T-cell (primary cell): Measurements from ENCODE around the gene MICOS13. TPM values are rescaled to one million over a fixed set of nuclear protein-coding genes. Genes with fewer than 3 reads are reported as not detected.

Experiments used
- ATAC-seq, 4 experiments: fragments of 200-7000 bp in 3 of 4; fragments of 150-1000 bp in 1 of 4; cut with Tn5 transposase; replicated peaks in 1 of 4; 1 replicate in 3 of 4; 2 replicates in 1 of 4; pipeline ENCODE4 v1.10.0; 2021; ENCODE audit warnings: moderate library complexity in 3 of 4, mild to moderate bottlenecking in 2 of 4, moderate number of reproducible peaks in 1 of 4
- CTCF ChIA-PET, 2 donors: fragments of 300-600 bp; sonication (Branson Sonifier 250); formaldehyde crosslinking; loops; one replicate each; lab custom pipeline; 2022; ENCODE audit warnings: antibody characterized with exemption in 2 of 2; lab: Charles Lee
- POLR2A ChIA-PET, 2 donors: fragments of 300-600 bp; sonication (Branson Sonifier 250); formaldehyde crosslinking; loops; one replicate each; lab custom pipeline; 2022; ENCODE audit warnings: antibody characterized with exemption in 2 of 2; lab: Charles Lee
- DNase-seq, 35 experiments: peaks; one replicate each; pipeline versions ENCODE4 v3.0.0 to v3.0.0-alpha.2; 2013 to 2023
- H3K27ac ChIP-seq: one replicate; pipeline ENCODE4 v1.5.1; 2013; ENCODE audit warnings: low read length
- H3K27me3 ChIP-seq, 2 experiments: replicated peaks in 1 of 2; 1 replicate in 1 of 2; 2 replicates in 1 of 2; pipeline versions ENCODE4 v1.6.1 to v1.7.0; 2013; ENCODE audit warnings: low read length in 1 of 2, mixed read lengths in 1 of 2; ENCODE audit not compliant: control insufficient read depth in 2 of 2, insufficient read depth in 2 of 2; ENCODE audit errors: extremely low read depth in 1 of 2
- H3K36me3 ChIP-seq, 2 donors: 1 replicate in 1 of 2; 2 replicates in 1 of 2; pipeline versions ENCODE4 v1.6.1 to v1.7.0; 2013; ENCODE audit warnings: low read length in 1 of 2; ENCODE audit not compliant: control insufficient read depth in 2 of 2, insufficient read depth in 1 of 2; ENCODE audit errors: extremely low read depth in 1 of 2
- H3K4me1 ChIP-seq, 2 experiments: 1 replicate in 1 of 2; 2 replicates in 1 of 2; pipeline versions ENCODE4 v1.6.1 to v1.7.0; 2013; ENCODE audit warnings: low read length in 2 of 2, mixed read lengths in 1 of 2; ENCODE audit not compliant: insufficient read depth in 2 of 2, control insufficient read depth in 1 of 2; ENCODE audit errors: extremely low read depth in 1 of 2
- H3K4me3 ChIP-seq, 2 donors: 1 replicate in 1 of 2; 2 replicates in 1 of 2; pipeline versions ENCODE4 v1.5.1 to v1.7.0; 2013; ENCODE audit warnings: mild to moderate bottlenecking in 2 of 2, low read length in 1 of 2, moderate library complexity in 1 of 2; ENCODE audit not compliant: control insufficient read depth in 1 of 2; ENCODE audit errors: extremely low read depth in 1 of 2
- H3K9me3 ChIP-seq: 2 replicates; pipeline ENCODE4 v1.7.0; 2013
- H3K27ac Mint-ChIP-seq, 2 donors: one replicate each; pipeline ENCODE4 v1.8.0; 2020 to 2021; ENCODE audit warnings: mild to moderate bottlenecking in 2 of 2, mixed read lengths in 2 of 2
- H3K27me3 Mint-ChIP-seq, 2 donors: one replicate each; pipeline ENCODE4 v1.8.0; 2021 to 2022; ENCODE audit warnings: mixed read lengths in 2 of 2
- H3K36me3 Mint-ChIP-seq: one replicate; pipeline ENCODE4 v1.8.0; 2021; ENCODE audit warnings: mixed read lengths
- H3K4me1 Mint-ChIP-seq, 3 donors: one replicate each; pipeline ENCODE4 v1.8.0; 2020 to 2022; ENCODE audit warnings: mixed read lengths in 3 of 3, mild to moderate bottlenecking in 1 of 3
- H3K4me3 Mint-ChIP-seq, 3 donors: one replicate each; pipeline ENCODE4 v1.8.0; 2020 to 2022; ENCODE audit warnings: mild to moderate bottlenecking in 3 of 3, mixed read lengths in 3 of 3, moderate library complexity in 3 of 3
- H3K9me3 Mint-ChIP-seq, 3 donors: one replicate each; pipeline ENCODE4 v1.8.0; 2020 to 2022; ENCODE audit warnings: mixed read lengths in 3 of 3
- WGBS: methylation state at CpG from one replicate; pipeline ENCODE4 v1.1.5; 2013; ENCODE audit warnings: missing lambda C conversion rate; ENCODE audit not compliant: insufficient coverage; 5-methylcytosine and 5-hydroxymethylcytosine counted together
- total RNA-seq, 35 experiments: library from RNA in 6 of 35; stranded (reverse) in 6 of 35; fragments of 120-200 nt in 1 of 35; gene quantifications; one replicate each; pipeline versions ENCODE4 v1.2.1 to v1.2.4 and lab custom pipeline; 2013 to 2026

MICOS13 gene
- total RNA-seq, 5 donors from 2014 or later (not counting 1 experiment from before 2014, with no cell fraction given): 29.3 to 64.5 (median 57.0) TPM

DNA sequence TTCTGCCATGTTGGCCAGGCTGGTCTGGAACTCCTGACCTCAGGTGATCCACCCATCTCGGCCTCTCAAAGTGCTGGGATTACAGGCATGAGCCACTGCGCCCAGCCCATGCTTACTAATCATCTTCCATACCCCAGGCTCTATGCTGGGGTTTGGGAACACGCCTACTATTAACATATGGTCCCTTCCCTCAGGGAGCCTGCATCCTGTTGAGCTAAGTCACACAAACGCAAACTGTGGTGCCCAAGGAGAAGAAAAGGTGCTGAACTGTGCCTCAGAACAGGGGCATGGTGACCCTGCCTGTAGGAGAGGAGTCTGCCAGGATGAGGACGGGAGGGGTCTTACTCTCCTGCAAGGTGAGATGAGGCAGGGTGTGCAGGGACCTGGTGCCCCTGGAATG lies 5.6 kb downstream of the MICOS13 start:
- ChIA-PET CTCF (no interaction called here), POLR2A (no interaction called here)
- Histone ChIP-seq H3K4me3 (no peak overlapping the region), H3K27me3 (no peaks in the 10 kb centered on the region), H3K4me1 (peaks cover 1 to 9% of the 10 kb centered on the region in 2 experiments), H3K36me3 (peaks cover 5% of the 10 kb centered on the region in 2 donors), H3K27ac (no peak overlapping the region), H3K9me3 (no peaks in the 10 kb centered on the region)
- ATAC-seq: no peak
- Mint-ChIP-seq H3K9me3 (no peaks in the 10 kb centered on the region), H3K36me3 (no peaks in the 10 kb centered on the region), H3K4me3 (no peak overlapping the region), H3K27ac (no peak overlapping the region), H3K4me1 (peaks cover 8 to 10% (median 8%) of the 10 kb centered on the region in 3 donors), H3K27me3 (no peaks in the 10 kb centered on the region)
- DNase-seq: no peak
- WGBS: 87% methylated on average over 4 of the region's 5 CpGs

DNA sequence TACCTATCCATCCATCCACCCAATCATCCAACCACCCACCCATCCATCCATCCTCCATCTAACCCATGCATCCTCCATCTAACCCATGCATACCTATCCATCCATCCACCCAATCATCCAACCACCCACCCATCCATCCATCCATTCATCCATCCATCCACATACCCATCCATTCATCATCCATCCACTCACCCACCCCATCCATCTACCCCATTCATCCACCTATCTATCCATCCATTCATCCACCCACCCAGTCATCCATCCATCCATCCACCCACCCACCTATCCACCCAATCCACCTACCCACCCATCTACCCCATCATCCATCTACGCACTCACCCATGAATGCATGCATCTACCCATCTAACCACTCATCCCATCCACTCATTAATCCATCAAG lies 6.6 kb downstream of the MICOS13 start:
- peaks cover 0 to under 1% (median 0%) of the 10 kb centered on the region in 3 donors for H3K4me1 Mint-ChIP-seq
- H3K4me1 ChIP-seq: no peaks in the 10 kb centered on the region
- no peaks in the 10 kb centered on the region for H3K9me3 ChIP-seq
- 100% methylated on average over 1 of the region's 1 CpG for WGBS
- H3K27me3 Mint-ChIP-seq: no peaks in the 10 kb centered on the region
- H3K4me3 Mint-ChIP-seq: no peak overlapping the region
- CTCF ChIA-PET: no interaction called here
- no peak overlapping the region for H3K27ac ChIP-seq
- POLR2A ChIA-PET: no interaction called here
- H3K36me3 Mint-ChIP-seq: peaks cover 6% of the 10 kb centered on the region
- no peak for ATAC-seq
- H3K36me3 ChIP-seq: peaks cover 6 to 14% of the 10 kb centered on the region in 2 donors
- H3K27ac Mint-ChIP-seq: no peak overlapping the region
- no peaks in the 10 kb centered on the region for H3K27me3 ChIP-seq
- no peaks in the 10 kb centered on the region for H3K9me3 Mint-ChIP-seq
- DNase-seq: no peak
- no peak overlapping the region for H3K4me3 ChIP-seq

DNA sequence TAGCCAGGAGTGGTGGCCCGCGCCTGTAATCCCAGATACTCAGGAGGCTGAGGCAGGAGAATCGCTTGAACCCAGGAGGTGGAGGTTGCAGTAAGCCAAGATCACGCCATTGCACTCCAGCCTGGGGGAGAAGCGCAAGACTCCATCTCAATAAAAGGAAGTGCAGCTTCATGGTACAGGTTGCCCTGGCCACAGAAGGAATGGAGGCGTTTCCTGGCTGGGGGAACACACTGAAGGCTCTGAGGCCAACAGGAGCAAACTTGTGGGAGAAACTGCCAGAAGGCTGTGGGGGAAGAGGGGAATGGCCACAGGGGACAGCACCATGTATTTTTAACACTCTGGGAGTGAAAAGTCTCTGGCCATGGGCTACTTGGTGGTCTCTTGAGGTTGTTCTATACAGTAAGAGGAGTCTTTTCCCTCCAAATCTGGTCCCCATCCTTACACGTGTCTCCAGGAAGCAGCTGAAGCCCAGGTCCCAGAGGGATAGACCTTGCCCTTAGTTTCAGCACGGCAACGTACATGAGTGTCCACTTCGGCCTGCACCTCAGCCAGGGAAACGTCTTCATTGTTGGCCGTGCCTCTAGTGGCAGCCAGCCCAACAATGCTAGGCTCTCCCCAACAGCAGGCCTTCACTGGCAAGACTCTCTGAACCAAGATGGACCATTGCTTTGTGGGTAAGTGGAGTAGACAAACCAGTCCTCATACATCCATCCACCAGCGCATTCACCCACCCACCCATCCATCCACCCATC lies 7.4 kb downstream of the MICOS13 start:
- 98% methylated on average over 8 of the region's 13 CpGs for WGBS
- Histone ChIP-seq H3K9me3 (no peaks in the 10 kb centered on the region), H3K4me1 (no peaks in the 10 kb centered on the region), H3K36me3 (peaks cover 3 to 15% of the 10 kb centered on the region in 2 donors), H3K4me3 (no peak overlapping the region), H3K27ac (no peak overlapping the region), H3K27me3 (no peaks in the 10 kb centered on the region)
- Mint-ChIP-seq H3K27me3 (no peaks in the 10 kb centered on the region), H3K36me3 (peaks cover 7% of the 10 kb centered on the region), H3K4me1 (no peaks in the 10 kb centered on the region), H3K4me3 (no peak overlapping the region), H3K27ac (no peak overlapping the region), H3K9me3 (no peaks in the 10 kb centered on the region)
- ChIA-PET POLR2A (no interaction called here), CTCF (no interaction called here)
- ATAC-seq: no peak
- no peak for DNase-seq

DNA sequence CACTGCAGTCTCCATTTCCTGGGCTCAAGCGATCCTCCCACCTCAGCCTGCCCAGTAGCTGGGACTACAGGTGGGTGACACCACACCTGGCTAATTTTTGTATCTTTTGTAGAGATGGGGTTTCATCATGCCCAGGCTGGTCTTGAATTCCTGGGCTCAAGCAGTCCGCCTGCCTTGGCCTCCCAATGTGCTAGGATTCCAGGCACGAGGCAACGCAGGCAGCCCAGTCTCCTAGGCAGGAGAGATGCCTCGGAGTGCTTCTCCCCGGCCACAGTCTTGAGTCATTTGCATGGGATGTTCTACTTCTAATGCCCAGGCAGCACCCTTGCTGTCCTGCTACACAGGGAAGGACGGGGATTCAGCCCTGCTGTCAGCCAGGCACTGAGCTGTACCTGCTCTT lies 8.7 kb downstream of the MICOS13 start:
- no peak overlapping the region for H3K27ac ChIP-seq
- POLR2A ChIA-PET: no interaction called here
- H3K27me3 Mint-ChIP-seq: no peaks in the 10 kb centered on the region
- no peaks in the 10 kb centered on the region for H3K4me1 Mint-ChIP-seq
- H3K27ac Mint-ChIP-seq: no peak overlapping the region
- H3K9me3 ChIP-seq: no peaks in the 10 kb centered on the region
- no peaks in the 10 kb centered on the region for H3K4me1 ChIP-seq
- CTCF ChIA-PET: no interaction called here
- WGBS: 100% methylated on average over 6 of the region's 7 CpGs
- peaks cover 8 to 28% of the 10 kb centered on the region in 2 donors for H3K36me3 ChIP-seq
- H3K9me3 Mint-ChIP-seq: no peaks in the 10 kb centered on the region
- no peaks in the 10 kb centered on the region for H3K27me3 ChIP-seq
- no peak overlapping the region for H3K4me3 ChIP-seq
- no peak overlapping the region for H3K4me3 Mint-ChIP-seq
- no peak for DNase-seq
- peaks cover 14% of the 10 kb centered on the region for H3K36me3 Mint-ChIP-seq
- no peak for ATAC-seq

DNA sequence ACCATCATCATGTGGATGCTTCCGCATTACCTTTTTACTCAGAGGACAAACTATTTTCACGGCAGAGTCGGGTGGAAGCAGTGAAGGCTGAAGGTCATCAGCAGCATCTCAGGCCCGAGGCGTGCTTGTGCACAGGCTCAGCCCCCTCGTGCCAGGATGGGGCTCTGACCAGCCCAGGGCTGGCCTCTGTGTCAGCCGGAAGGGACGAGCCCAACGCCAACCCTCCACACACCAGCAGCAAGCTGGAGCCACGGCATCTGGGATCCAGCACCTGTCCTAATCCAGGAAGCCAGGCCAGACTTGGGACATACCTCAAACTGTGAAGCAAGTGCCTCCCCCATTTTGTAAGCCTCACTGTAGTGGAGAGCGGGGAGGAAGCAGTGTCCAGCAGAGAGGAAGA lies 11.1 kb downstream of the MICOS13 start:
- H3K27ac Mint-ChIP-seq: no peak overlapping the region
- H3K4me3 ChIP-seq: no peak overlapping the region
- no peak for DNase-seq
- peaks cover 34% of the 10 kb centered on the region for H3K36me3 Mint-ChIP-seq
- WGBS: 96% methylated on average over 8 of the region's 11 CpGs
- H3K4me3 Mint-ChIP-seq: no peak overlapping the region
- CTCF ChIA-PET: interaction anchor here in 1 of 2 donors (0.7 kb wide), 1 partner anchor 14 kb away, joined by 6 read pairs; no protein-coding TSS in a partner anchor
- peaks cover 17 to 52% of the 10 kb centered on the region in 2 donors for H3K36me3 ChIP-seq
- POLR2A ChIA-PET: no interaction called here
- H3K9me3 ChIP-seq: no peaks in the 10 kb centered on the region
- no peaks in the 10 kb centered on the region for H3K27me3 Mint-ChIP-seq
- peak in 1 of 4 experiments; percentile 13 for ATAC-seq
- no peaks in the 10 kb centered on the region for H3K9me3 Mint-ChIP-seq
- H3K4me1 Mint-ChIP-seq: no peaks in the 10 kb centered on the region
- H3K27me3 ChIP-seq: no peaks in the 10 kb centered on the region
- no peak overlapping the region for H3K27ac ChIP-seq
- no peaks in the 10 kb centered on the region for H3K4me1 ChIP-seq

DNA sequence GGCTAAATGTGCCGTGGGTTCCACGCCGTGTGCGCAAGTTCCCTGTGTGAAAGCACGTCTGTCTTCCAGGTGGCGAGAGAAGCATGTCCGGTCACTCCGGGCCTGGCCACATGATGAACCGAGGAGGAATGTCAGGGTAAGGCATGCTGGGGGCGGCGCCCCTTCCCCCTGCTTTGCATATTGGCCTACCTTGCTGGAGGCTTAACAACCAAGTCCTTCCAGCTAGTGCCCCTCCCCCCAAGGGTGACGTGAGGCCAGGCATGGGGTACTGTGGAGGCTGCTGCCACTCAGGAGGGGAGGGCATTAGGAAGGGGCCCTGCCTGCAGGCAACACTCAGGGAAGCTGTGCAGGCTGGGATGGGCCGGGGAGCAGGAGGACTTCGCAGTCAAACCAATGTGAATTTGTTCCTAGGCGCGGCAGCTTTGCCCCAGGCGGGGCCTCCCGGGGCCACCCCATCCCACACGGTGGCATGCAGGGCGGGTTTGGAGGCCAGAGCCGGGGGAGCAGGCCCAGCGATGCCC lies 12.5 kb downstream of the MICOS13 start:
- Mint-ChIP-seq H3K27me3 (no peaks in the 10 kb centered on the region), H3K27ac (no peak overlapping the region), H3K4me1 (no peaks in the 10 kb centered on the region), H3K9me3 (no peaks in the 10 kb centered on the region), H3K4me3 (no peak overlapping the region), H3K36me3 (peaks cover 42% of the 10 kb centered on the region)
- Histone ChIP-seq H3K9me3 (no peaks in the 10 kb centered on the region), H3K27ac (no peak overlapping the region), H3K27me3 (no peaks in the 10 kb centered on the region), H3K36me3 (peaks cover 26 to 65% of the 10 kb centered on the region in 2 donors), H3K4me3 (no peak overlapping the region), H3K4me1 (no peaks in the 10 kb centered on the region)
- DNase-seq (no peak), ATAC-seq (no peak)
- POLR2A ChIA-PET: interaction anchor here in 1 of 2 donors (0.7 kb wide), 1 partner anchor 49 kb away, joined by 3 read pairs; no protein-coding TSS in a partner anchor
- CTCF ChIA-PET: no interaction called here
- WGBS: 97% methylated on average over 19 of the region's 22 CpGs
